Measurements from ENCODE around the gene ANKRD2.
"Not testable (repeated sequence)": the region's sequence is repeated elsewhere in the genome, so short reads cannot be mapped to it uniquely, and the experiment has no call there.

Gene ANKRD2

GRCh38 chr10:97546456-97547270, 25.9 kb upstream of the ANKRD2 start:
- no peak for DNase-seq (ENCODE audit: low spot score)

GRCh38 chr10:97547271-97547600, 25.3 kb upstream of the ANKRD2 start:
- no peak for DNase-seq (ENCODE audit: low spot score)

GRCh38 chr10:97547962-97548361, 24.6 kb upstream of the ANKRD2 start:
- no peak for DNase-seq (ENCODE audit: low spot score)

- DNase-seq (ENCODE audit: low spot score), result no peak
Measured at GRCh38 chr10:97548828-97549455, 23.6 kb upstream of the ANKRD2 start.

GRCh38 chr10:97549587-97550322, 22.8 kb upstream of the ANKRD2 start:
- DNase-seq (ENCODE audit: low spot score), result no peak

GRCh38 chr10:97550336-97551149, 22.0 kb upstream of the ANKRD2 start:
- DNase-seq (ENCODE audit: low spot score), result no peak

- DNase-seq (ENCODE audit: low spot score), result no peak
Measured at GRCh38 chr10:97551271-97551670, 21.3 kb upstream of the ANKRD2 start.

- peak; percentile 73 for DNase-seq (ENCODE audit: low spot score)
Measured at GRCh38 chr10:97553575-97554031, 19.0 kb upstream of the ANKRD2 start.

- not testable (repeated sequence) for DNase-seq (ENCODE audit: low spot score)
Measured at GRCh38 chr10:97554336-97554735, 18.2 kb upstream of the ANKRD2 start.

- not testable (repeated sequence) for DNase-seq (ENCODE audit: low spot score)
Measured at GRCh38 chr10:97555541-97555940, 17.0 kb upstream of the ANKRD2 start.

- not testable (repeated sequence) for DNase-seq (ENCODE audit: low spot score)
Measured at GRCh38 chr10:97560731-97561381, 11.7 kb upstream of the ANKRD2 start.

GRCh38 chr10:97561386-97562077, 11.0 kb upstream of the ANKRD2 start:
- not testable (repeated sequence) for DNase-seq (ENCODE audit: low spot score)

- DNase-seq (ENCODE audit: low spot score), result not testable (repeated sequence)
Measured at GRCh38 chr10:97562329-97562728, 10.2 kb upstream of the ANKRD2 start.

- no peak for DNase-seq (ENCODE audit: low spot score)
Measured at GRCh38 chr10:97563337-97563736, 9.2 kb upstream of the ANKRD2 start.

GRCh38 chr10:97564776-97565175, 7.8 kb upstream of the ANKRD2 start:
- DNase-seq (ENCODE audit: low spot score), result no peak

GRCh38 chr10:97566336-97566996, 6.1 kb upstream of the ANKRD2 start:
- DNase-seq (ENCODE audit: low spot score), result no peak

- no peak for DNase-seq (ENCODE audit: low spot score)
Measured at GRCh38 chr10:97567891-97568290, 4.7 kb upstream of the ANKRD2 start.

GRCh38 chr10:97570146-97570788, 2.3 kb upstream of the ANKRD2 start:
- DNase-seq (ENCODE audit: low spot score), result no peak

- no peak for DNase-seq (ENCODE audit: low spot score)
Measured at GRCh38 chr10:97570789-97571471, 1.6 kb upstream of the ANKRD2 start.
